Measurements from ENCODE around the gene RPL10A.

Gene RPL10A

DNA sequence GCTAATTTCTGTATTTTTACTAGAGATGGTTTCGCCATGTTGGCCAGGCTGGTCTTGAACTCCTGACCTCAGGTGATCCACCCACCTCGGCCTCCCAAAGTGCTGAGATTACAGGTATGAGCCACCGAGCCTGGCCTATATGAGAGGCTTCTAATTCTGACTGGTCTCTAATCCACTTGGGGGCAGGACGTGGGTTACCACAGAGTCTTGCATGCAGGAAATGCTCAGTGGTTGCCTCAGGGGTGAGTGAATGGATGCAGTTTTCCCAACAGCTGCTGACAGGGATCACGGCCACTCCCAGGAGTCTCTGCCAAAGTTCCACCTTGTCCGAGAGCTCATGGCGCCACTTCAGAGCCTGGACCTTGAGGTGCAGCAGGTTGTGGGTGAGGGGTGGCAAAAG, 22.5 kb upstream of the RPL10A start:
- no peaks in the 10 kb centered on the region for H3K4me1 ChIP-seq (ENCODE audit: control insufficient read depth in 2 of 2, insufficient read depth in 2 of 2, low read length in 2 of 2)
- H3K9me3 ChIP-seq (ENCODE audit: control insufficient read depth in 2 of 2, low read length in 2 of 2), result no peaks in the 10 kb centered on the region
- H3K9ac ChIP-seq (ENCODE audit: low read depth in 1 of 2, low read length in 2 of 2), result no peak overlapping the region
- no peak overlapping the region for H3K27ac ChIP-seq (ENCODE audit: low read depth in 2 of 2, low read length in 2 of 2)
- H3K27me3 ChIP-seq (ENCODE audit: control insufficient read depth in 2 of 2, insufficient read depth in 2 of 2, low read length in 2 of 2), result no peaks in the 10 kb centered on the region
- H3K4me3 ChIP-seq (ENCODE audit: low read length in 2 of 2), result no peak overlapping the region
- no peaks in the 10 kb centered on the region for H3K36me3 ChIP-seq (ENCODE audit: control insufficient read depth in 2 of 2, insufficient read depth in 2 of 2, low read length in 2 of 2)

DNA sequence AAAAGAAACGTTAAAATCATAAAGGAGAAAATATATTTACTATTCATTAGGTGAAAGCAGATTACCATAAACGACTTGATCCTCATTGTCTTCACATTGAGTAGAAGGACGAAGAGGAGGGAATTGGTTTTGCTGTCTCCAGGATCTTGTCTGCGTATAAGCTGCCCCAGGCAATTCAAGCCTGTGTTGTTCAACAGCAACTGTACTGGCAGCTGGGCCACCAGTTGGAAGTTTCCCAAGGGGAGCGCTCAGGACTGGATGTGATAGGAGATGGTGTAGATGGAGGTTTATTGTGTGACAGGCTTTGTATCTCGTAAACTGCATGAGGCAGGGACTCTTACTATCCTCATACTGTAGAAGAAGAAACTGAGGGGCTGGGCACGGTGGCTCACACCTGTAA, 20.0 kb upstream of the RPL10A start:
- Histone ChIP-seq H3K4me3 (ENCODE audit: low read length in 2 of 2) (no peak overlapping the region), H3K4me1 (ENCODE audit: control insufficient read depth in 2 of 2, insufficient read depth in 2 of 2, low read length in 2 of 2) (peaks cover 12% of the 10 kb centered on the region in 2 donors), H3K27ac (ENCODE audit: low read depth in 2 of 2, low read length in 2 of 2) (no peak overlapping the region), H3K36me3 (ENCODE audit: control insufficient read depth in 2 of 2, insufficient read depth in 2 of 2, low read length in 2 of 2) (no peaks in the 10 kb centered on the region), H3K9ac (ENCODE audit: low read depth in 1 of 2, low read length in 2 of 2) (no peak overlapping the region), H3K9me3 (ENCODE audit: control insufficient read depth in 2 of 2, low read length in 2 of 2) (no peaks in the 10 kb centered on the region), H3K27me3 (ENCODE audit: control insufficient read depth in 2 of 2, insufficient read depth in 2 of 2, low read length in 2 of 2) (no peaks in the 10 kb centered on the region)

DNA sequence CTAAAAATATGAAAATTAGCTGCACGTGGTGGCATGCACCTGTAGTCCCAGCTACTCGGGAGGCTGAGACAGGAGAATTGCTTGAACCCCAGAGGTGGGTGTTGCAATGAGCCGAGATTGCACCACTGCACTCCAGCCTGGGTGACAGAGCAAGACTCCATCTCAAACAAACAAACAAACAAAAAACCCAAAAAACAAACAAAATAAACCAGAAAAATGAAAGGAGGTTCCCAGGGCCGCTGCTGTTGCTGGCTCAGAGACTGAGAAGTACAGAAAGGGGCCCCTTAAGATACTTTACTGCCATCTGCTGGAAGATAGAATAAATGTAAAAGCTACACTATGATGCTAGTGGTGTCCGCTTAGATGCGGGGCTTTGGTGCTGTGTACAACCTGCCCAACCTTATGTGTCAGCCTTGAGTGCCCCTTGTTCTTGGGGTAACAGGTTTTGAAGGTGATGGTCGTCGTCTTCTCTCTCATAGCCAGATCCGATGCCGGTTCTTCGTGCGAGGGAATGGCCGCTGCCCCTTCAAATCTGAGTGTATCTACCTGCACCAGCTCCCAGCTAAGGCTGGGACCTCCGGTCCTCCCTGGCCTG, 18.8 kb upstream of the RPL10A start:
- Histone ChIP-seq H3K36me3 (ENCODE audit: control insufficient read depth in 2 of 2, insufficient read depth in 2 of 2, low read length in 2 of 2) (no peaks in the 10 kb centered on the region), H3K27ac (ENCODE audit: low read depth in 2 of 2, low read length in 2 of 2) (no peak overlapping the region), H3K9ac (ENCODE audit: low read depth in 1 of 2, low read length in 2 of 2) (no peak overlapping the region), H3K9me3 (ENCODE audit: control insufficient read depth in 2 of 2, low read length in 2 of 2) (no peaks in the 10 kb centered on the region), H3K27me3 (ENCODE audit: control insufficient read depth in 2 of 2, insufficient read depth in 2 of 2, low read length in 2 of 2) (no peaks in the 10 kb centered on the region), H3K4me3 (ENCODE audit: low read length in 2 of 2) (no peak overlapping the region), H3K4me1 (ENCODE audit: control insufficient read depth in 2 of 2, insufficient read depth in 2 of 2, low read length in 2 of 2) (peaks cover 12 to 14% of the 10 kb centered on the region in 2 donors)

DNA sequence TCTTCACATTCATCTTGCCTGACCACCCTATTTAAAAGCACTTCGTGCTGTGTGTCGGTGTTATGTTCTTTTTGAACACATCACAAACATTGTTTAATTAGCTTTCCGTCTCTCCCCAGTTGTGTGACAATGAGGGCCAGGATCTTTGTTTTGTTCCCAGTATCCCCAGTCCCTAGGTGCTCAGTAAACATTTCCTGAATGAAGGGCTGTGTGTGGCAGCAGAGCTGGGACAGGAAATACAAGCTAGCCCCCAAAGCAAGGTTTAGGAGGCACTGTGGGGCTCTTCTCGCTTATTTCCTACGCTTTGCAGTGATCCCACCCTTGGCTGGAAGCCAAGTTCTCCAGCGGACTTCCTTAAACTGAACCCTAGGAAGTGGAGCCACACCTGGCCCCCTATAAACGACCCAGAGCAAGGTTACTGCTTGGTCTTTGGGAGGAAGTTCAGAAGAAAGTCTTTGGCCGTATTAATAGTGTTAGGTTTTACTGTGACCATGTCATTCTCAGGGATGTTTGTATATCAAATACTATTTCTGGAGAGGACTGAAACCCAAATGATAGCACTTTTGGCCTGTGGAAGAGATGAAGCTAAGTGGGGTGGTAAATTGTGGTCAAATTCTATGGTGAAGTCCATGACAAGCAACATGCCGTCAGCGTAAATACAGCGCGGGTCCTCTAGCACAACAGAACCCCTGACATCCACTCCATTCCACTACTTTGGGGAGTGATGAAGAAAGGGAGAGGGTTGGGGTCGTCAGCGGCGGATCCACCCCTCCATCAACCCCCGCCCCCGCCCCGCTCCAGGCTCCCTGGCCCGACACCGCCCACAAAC, 16.6 kb upstream of the RPL10A start:
- Histone ChIP-seq H3K9ac (ENCODE audit: low read depth in 1 of 2, low read length in 2 of 2) (peak overlapping the region; percentile 27 to 32), H3K9me3 (ENCODE audit: control insufficient read depth in 2 of 2, low read length in 2 of 2) (no peaks in the 10 kb centered on the region), H3K27me3 (ENCODE audit: control insufficient read depth in 2 of 2, insufficient read depth in 2 of 2, low read length in 2 of 2) (no peaks in the 10 kb centered on the region), H3K4me1 (ENCODE audit: control insufficient read depth in 2 of 2, insufficient read depth in 2 of 2, low read length in 2 of 2) (peaks cover 12 to 14% of the 10 kb centered on the region in 2 donors), H3K27ac (ENCODE audit: low read depth in 2 of 2, low read length in 2 of 2) (peak overlapping the region in 1 of 2 donors; percentile 23), H3K36me3 (ENCODE audit: control insufficient read depth in 2 of 2, insufficient read depth in 2 of 2, low read length in 2 of 2) (peaks cover 0 to 6% of the 10 kb centered on the region in 2 donors), H3K4me3 (ENCODE audit: low read length in 2 of 2) (peak overlapping the region; percentile 24 to 69)

DNA sequence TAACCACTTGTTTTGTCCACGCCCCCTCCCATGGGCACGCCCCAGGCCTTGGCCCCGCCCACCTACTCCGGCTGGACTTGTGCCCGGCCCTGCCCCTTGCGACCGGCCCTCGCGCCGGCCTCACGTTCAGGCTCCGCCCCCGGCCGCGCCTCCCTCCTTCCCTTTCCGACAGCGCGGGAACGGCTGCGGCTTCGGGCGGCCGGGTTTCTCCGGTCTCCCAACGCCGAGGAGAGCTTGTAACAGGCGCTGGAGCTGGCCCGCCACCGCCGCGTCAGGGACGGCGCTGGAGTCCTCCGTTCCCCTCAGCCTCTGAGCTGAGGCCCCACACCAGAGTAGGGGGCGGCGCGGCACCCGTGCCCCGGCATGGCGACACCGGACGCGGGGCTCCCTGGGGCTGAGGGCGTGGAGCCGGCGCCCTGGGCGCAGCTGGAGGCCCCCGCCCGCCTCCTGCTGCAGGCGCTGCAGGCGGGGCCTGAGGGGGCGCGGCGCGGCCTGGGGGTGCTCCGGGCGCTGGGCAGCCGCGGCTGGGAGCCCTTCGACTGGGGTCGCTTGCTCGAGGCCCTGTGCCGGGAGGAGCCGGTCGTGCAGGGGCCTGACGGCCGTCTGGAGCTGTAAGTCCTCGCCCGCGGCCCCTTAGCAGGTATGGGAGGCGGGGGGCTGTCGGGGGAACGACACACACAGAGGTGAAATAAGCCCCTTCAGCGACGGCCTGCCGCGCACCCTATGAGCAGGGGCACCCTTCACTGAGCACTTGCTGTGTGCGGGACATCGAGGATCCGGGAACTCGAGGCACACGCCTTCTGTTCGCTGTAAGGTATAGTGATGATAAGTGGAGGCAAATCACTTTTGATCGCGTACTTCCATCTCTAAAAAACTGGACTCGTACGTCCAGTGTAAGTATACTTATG, 15.8 kb upstream of the RPL10A start, which contains the start of gene FANCE:
FANCE (plus strand) TSS at position 156 of the 908 bp plus-strand sequence; CDS start at position 364, 208 bp downstream.
- H3K27me3 ChIP-seq (ENCODE audit: control insufficient read depth in 2 of 2, insufficient read depth in 2 of 2, low read length in 2 of 2), result no peaks in the 10 kb centered on the region
- H3K4me1 ChIP-seq (ENCODE audit: control insufficient read depth in 2 of 2, insufficient read depth in 2 of 2, low read length in 2 of 2), result peaks cover 12 to 14% of the 10 kb centered on the region in 2 donors
- H3K9ac ChIP-seq (ENCODE audit: low read depth in 1 of 2, low read length in 2 of 2), result peak within 1 kb of the TSS; percentile 65 to 68
- peak within 1 kb of the TSS; percentile 70 to 77 for H3K4me3 ChIP-seq (ENCODE audit: low read length in 2 of 2)
- no peaks in the 10 kb centered on the region for H3K9me3 ChIP-seq (ENCODE audit: control insufficient read depth in 2 of 2, low read length in 2 of 2)
- H3K27ac ChIP-seq (ENCODE audit: low read depth in 2 of 2, low read length in 2 of 2), result peak within 1 kb of the TSS; percentile 64 to 65
- H3K36me3 ChIP-seq (ENCODE audit: control insufficient read depth in 2 of 2, insufficient read depth in 2 of 2, low read length in 2 of 2), result peaks cover 3 to 6% of the 10 kb centered on the region in 2 donors

DNA sequence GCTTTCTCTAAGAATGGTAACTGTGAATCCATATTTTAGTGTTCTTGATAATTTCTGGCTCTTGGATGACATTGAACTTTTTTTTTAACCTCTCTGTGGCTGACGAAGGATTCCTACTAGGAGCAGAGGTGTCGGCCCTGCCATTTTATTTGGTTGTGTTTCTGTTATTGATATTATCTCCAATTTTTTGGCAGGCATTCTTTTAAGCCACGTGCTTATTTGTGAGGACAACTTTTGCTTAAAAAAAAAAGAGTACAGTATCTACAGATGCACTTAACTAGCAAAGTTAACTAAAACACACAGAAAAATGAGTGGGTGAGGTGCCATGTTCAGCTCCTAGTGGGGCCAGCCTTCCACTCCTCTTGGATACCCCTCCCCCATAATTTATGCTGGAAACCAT, 15.0 kb upstream of the RPL10A start:
- H3K36me3 ChIP-seq (ENCODE audit: control insufficient read depth in 2 of 2, insufficient read depth in 2 of 2, low read length in 2 of 2), result peaks cover 6 to 9% of the 10 kb centered on the region in 2 donors
- H3K27ac ChIP-seq (ENCODE audit: low read depth in 2 of 2, low read length in 2 of 2), result no peak overlapping the region
- H3K9ac ChIP-seq (ENCODE audit: low read depth in 1 of 2, low read length in 2 of 2), result peak overlapping the region in 1 of 2 donors; percentile 65
- H3K9me3 ChIP-seq (ENCODE audit: control insufficient read depth in 2 of 2, low read length in 2 of 2), result no peaks in the 10 kb centered on the region
- H3K4me3 ChIP-seq (ENCODE audit: low read length in 2 of 2), result peak overlapping the region; percentile 70 to 77
- no peaks in the 10 kb centered on the region for H3K27me3 ChIP-seq (ENCODE audit: control insufficient read depth in 2 of 2, insufficient read depth in 2 of 2, low read length in 2 of 2)
- H3K4me1 ChIP-seq (ENCODE audit: control insufficient read depth in 2 of 2, insufficient read depth in 2 of 2, low read length in 2 of 2), result peaks cover 12 to 14% of the 10 kb centered on the region in 2 donors

DNA sequence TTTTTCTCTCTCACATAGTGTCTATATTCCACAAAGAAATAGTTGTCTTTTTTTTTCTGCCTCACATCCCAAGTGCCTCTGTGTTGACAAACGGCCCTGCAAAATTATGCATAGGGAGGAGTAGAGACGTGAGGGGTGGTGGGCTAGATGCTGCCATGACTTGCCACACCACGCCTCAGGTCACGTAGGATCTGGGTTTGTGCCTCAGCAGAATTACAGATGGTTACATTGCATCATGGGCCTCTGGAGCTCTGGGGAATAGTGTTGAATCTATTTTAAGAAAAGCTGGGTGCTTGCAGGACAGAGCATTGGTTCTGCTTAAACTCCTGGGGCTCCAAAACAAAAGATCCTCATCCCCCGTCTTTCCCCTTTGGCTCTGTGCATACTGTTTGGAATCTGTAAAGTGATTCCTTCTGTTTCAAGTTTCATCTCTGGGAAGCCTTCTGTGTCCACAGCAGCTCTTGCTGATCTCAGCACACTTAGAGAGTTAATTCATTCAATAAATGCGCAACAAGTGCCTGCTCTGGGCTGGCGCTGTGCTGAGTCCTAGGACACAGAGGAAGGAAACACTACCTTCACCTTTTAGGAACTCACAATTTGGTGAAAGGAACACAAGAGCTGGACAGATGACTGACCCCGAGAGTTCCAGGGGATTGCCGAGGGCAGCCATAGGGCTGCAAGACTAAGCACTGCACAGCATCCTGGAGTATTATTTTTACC, 13.7 kb upstream of the RPL10A start:
- H3K36me3 ChIP-seq (ENCODE audit: control insufficient read depth in 2 of 2, insufficient read depth in 2 of 2, low read length in 2 of 2), result peaks cover 7 to 13% of the 10 kb centered on the region in 2 donors
- no peak overlapping the region for H3K9ac ChIP-seq (ENCODE audit: low read depth in 1 of 2, low read length in 2 of 2)
- no peaks in the 10 kb centered on the region for H3K27me3 ChIP-seq (ENCODE audit: control insufficient read depth in 2 of 2, insufficient read depth in 2 of 2, low read length in 2 of 2)
- H3K27ac ChIP-seq (ENCODE audit: low read depth in 2 of 2, low read length in 2 of 2), result no peak overlapping the region
- no peak overlapping the region for H3K4me3 ChIP-seq (ENCODE audit: low read length in 2 of 2)
- H3K4me1 ChIP-seq (ENCODE audit: control insufficient read depth in 2 of 2, insufficient read depth in 2 of 2, low read length in 2 of 2), result peaks cover 12 to 14% of the 10 kb centered on the region in 2 donors
- no peaks in the 10 kb centered on the region for H3K9me3 ChIP-seq (ENCODE audit: control insufficient read depth in 2 of 2, low read length in 2 of 2)

DNA sequence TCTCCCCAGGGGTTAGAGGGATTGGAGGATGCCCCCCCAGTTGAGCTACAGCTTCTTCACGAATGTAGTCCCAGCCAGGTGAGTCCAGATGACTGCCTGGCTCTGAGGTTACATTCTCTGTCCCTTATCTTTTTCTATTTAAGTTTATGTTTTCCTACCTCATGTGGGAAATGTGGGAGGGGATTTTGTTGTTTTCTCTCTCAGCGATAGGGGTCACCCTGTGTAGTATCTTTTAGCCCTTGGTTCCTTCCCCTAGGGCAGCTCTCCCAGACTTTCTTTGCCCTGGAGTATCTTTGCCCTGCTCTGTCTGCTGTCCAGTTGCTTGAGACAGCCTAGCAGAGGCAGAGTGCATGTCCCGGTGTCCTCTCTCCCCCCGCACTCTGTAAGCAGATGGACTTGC, 10.3 kb upstream of the RPL10A start:
- H3K27me3 ChIP-seq (ENCODE audit: control insufficient read depth in 2 of 2, insufficient read depth in 2 of 2, low read length in 2 of 2), result no peaks in the 10 kb centered on the region
- no peak overlapping the region for H3K9ac ChIP-seq (ENCODE audit: low read depth in 1 of 2, low read length in 2 of 2)
- no peak overlapping the region for H3K27ac ChIP-seq (ENCODE audit: low read depth in 2 of 2, low read length in 2 of 2)
- H3K9me3 ChIP-seq (ENCODE audit: control insufficient read depth in 2 of 2, low read length in 2 of 2), result no peaks in the 10 kb centered on the region
- H3K4me1 ChIP-seq (ENCODE audit: control insufficient read depth in 2 of 2, insufficient read depth in 2 of 2, low read length in 2 of 2), result peaks cover 2 to 5% of the 10 kb centered on the region in 2 donors
- H3K4me3 ChIP-seq (ENCODE audit: low read length in 2 of 2), result no peak overlapping the region
- peaks cover 7 to 19% of the 10 kb centered on the region in 2 donors for H3K36me3 ChIP-seq (ENCODE audit: control insufficient read depth in 2 of 2, insufficient read depth in 2 of 2, low read length in 2 of 2)

DNA sequence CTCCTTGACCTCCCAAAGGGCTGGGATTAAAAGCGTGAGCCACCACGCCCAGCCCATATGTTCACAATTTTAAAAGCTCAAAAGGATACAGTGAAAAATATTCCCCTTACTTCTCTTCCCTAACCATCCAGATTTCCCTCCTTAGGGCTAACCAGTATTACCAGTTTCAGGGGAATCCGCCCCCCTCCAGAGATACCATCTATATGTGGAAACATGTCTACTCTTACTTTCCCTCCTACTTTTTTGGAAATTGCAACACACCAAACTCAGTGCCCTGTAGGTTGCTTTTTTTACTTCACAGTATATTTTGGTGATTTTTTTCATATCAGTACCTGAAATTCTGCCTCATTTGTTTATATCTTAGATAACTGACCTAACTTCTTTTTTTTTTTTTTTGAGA, 6.9 kb upstream of the RPL10A start:
- Histone ChIP-seq H3K9me3 (ENCODE audit: control insufficient read depth in 2 of 2, low read length in 2 of 2) (no peaks in the 10 kb centered on the region), H3K36me3 (ENCODE audit: control insufficient read depth in 2 of 2, insufficient read depth in 2 of 2, low read length in 2 of 2) (peaks cover 7 to 14% of the 10 kb centered on the region in 2 donors), H3K9ac (ENCODE audit: low read depth in 1 of 2, low read length in 2 of 2) (no peak overlapping the region), H3K4me1 (ENCODE audit: control insufficient read depth in 2 of 2, insufficient read depth in 2 of 2, low read length in 2 of 2) (no peaks in the 10 kb centered on the region), H3K27ac (ENCODE audit: low read depth in 2 of 2, low read length in 2 of 2) (no peak overlapping the region), H3K4me3 (ENCODE audit: low read length in 2 of 2) (no peak overlapping the region), H3K27me3 (ENCODE audit: control insufficient read depth in 2 of 2, insufficient read depth in 2 of 2, low read length in 2 of 2) (no peaks in the 10 kb centered on the region)
